ENCODE results near the gene UBE2G2. TPM values are rescaled to one million over a fixed set of nuclear protein-coding genes. Genes with fewer than 3 reads are reported as not detected.

UBE2G2 gene
- total RNA-seq, 4 donors from 2014 or later = 40.8 to 78.0 (median 60.5) TPM

GRCh38 chr21:44732956-44733355 is 68.7 kb downstream of the UBE2G2 start:
- no peaks in the 10 kb centered on the region for H3K4me1 ChIP-seq
- H3K27me3 ChIP-seq = peaks cover 1% of the 10 kb centered on the region
- H3K27ac ChIP-seq = no peak overlapping the region
- no peak overlapping the region for H3K4me3 ChIP-seq
- no peak for DNase-seq
- TF ChIP-seq CTCF (IDR thresholded peaks at IDR 0.05) = no peak
- TF ChIP-seq POLR2AphosphoS5 (IDR thresholded peaks at IDR 0.05) = no peak
- TF ChIP-seq POLR2A (IDR thresholded peaks at IDR 0.05) = no peak
- no peak for TF ChIP-seq EP300 (IDR thresholded peaks at IDR 0.05; ENCODE audit: low read depth)
- WGBS, 2 donors (ENCODE audit: low coverage in 1 of 2) = 87 to 90% methylated on average over 2 to 11 of the region's 11 CpGs
- in situ Hi-C loops (cut with MboI; ENCODE audit: low pct_ligation_motif_present in 1 of 4, low pct_unique_long_range_greater_than_20kb in 1 of 4, low sequenced_read_pairs in 3 of 4) (no loop called here), intact Hi-C loops (cut with DNase I; ENCODE audit: low total_unique reads) (no loop called here)
- no peaks in the 10 kb centered on the region for H3K36me3 ChIP-seq
- H3K9me3 ChIP-seq = peaks cover 0 to 5% of the 10 kb centered on the region in 2 donors

- Histone ChIP-seq H3K27ac (no peak overlapping the region), H3K27me3 (peaks cover 7% of the 10 kb centered on the region), H3K4me1 (no peaks in the 10 kb centered on the region), H3K9me3 (peaks cover 0 to 1% of the 10 kb centered on the region in 2 donors), H3K36me3 (no peaks in the 10 kb centered on the region), H3K4me3 (no peak overlapping the region)
- in situ Hi-C loops (cut with MboI; ENCODE audit: low pct_ligation_motif_present in 1 of 4, low pct_unique_long_range_greater_than_20kb in 1 of 4, low sequenced_read_pairs in 3 of 4) (no loop called here), intact Hi-C loops (cut with DNase I; ENCODE audit: low total_unique reads) (no loop called here)
- no peak for DNase-seq
- TF ChIP-seq POLR2AphosphoS5 (IDR thresholded peaks at IDR 0.05) = no peak
- TF ChIP-seq POLR2A (IDR thresholded peaks at IDR 0.05) = no peak
- no peak for TF ChIP-seq EP300 (IDR thresholded peaks at IDR 0.05; ENCODE audit: low read depth)
- TF ChIP-seq CTCF (IDR thresholded peaks at IDR 0.05) = no peak
- WGBS, 2 donors (ENCODE audit: low coverage in 1 of 2) = 92 to 93% methylated on average over 2 to 10 of the region's 10 CpGs
Measured at GRCh38 chr21:44732263-44732662, 69.4 kb downstream of the UBE2G2 start.

GRCh38 chr21:44730951-44731579 is 70.6 kb downstream of the UBE2G2 start:
- peaks cover 17% of the 10 kb centered on the region for H3K27me3 ChIP-seq
- no peaks in the 10 kb centered on the region for H3K4me1 ChIP-seq
- 62 to 79% methylated on average over 5 to 9 of the region's 9 CpGs for WGBS, 2 donors (ENCODE audit: low coverage in 1 of 2)
- no peak for TF ChIP-seq POLR2A (IDR thresholded peaks at IDR 0.05)
- TF ChIP-seq EP300 (IDR thresholded peaks at IDR 0.05; ENCODE audit: low read depth) = no peak
- H3K27ac ChIP-seq = no peak overlapping the region
- in situ Hi-C loops (cut with MboI; ENCODE audit: low pct_ligation_motif_present in 1 of 4, low pct_unique_long_range_greater_than_20kb in 1 of 4, low sequenced_read_pairs in 3 of 4) = no loop called here
- DNase-seq = no peak
- no peaks in the 10 kb centered on the region for H3K36me3 ChIP-seq
- intact Hi-C loops (cut with DNase I; ENCODE audit: low total_unique reads) = no loop called here
- no peak overlapping the region for H3K4me3 ChIP-seq
- H3K9me3 ChIP-seq = no peaks in the 10 kb centered on the region

- Histone ChIP-seq H3K9me3 (no peaks in the 10 kb centered on the region), H3K4me1 (no peaks in the 10 kb centered on the region), H3K27me3 (peaks cover 28% of the 10 kb centered on the region), H3K27ac (no peak overlapping the region), H3K36me3 (no peaks in the 10 kb centered on the region), H3K4me3 (no peak overlapping the region)
- WGBS, 2 donors (ENCODE audit: low coverage in 1 of 2) = 71 to 79% methylated on average over 3 to 7 of the region's 7 CpGs
- in situ Hi-C loops (cut with MboI; ENCODE audit: low pct_ligation_motif_present in 1 of 4, low pct_unique_long_range_greater_than_20kb in 1 of 4, low sequenced_read_pairs in 3 of 4) = no loop called here
- intact Hi-C loops (cut with DNase I; ENCODE audit: low total_unique reads) = no loop called here
- TF ChIP-seq EP300 (IDR thresholded peaks at IDR 0.05; ENCODE audit: low read depth) = no peak
- TF ChIP-seq POLR2AphosphoS5 (IDR thresholded peaks at IDR 0.05) = no peak
- no peak for TF ChIP-seq CTCF (IDR thresholded peaks at IDR 0.05)
- TF ChIP-seq POLR2A (IDR thresholded peaks at IDR 0.05) = no peak
- DNase-seq = no peak
Measured at GRCh38 chr21:44730028-44730395, 71.6 kb downstream of the UBE2G2 start.
